Retinal pigment epithelial cell (primary cell): ENCODE measurements around the gene COX6B2.

Experiments used
- DNase-seq: peaks from one replicate; pipeline ENCODE4 v3.0.0-alpha.2; 2010; ENCODE audit warnings: low read depth
- H3K4me3 ChIP-seq: 2 replicates; pipeline ENCODE4 v1.5.1; 2011; ENCODE audit warnings: mild to moderate bottlenecking, low read length, control low read depth, moderate library complexity
- CTCF ChIP-seq: conservative IDR thresholded peaks from 2 replicates; pipeline ENCODE4 v1.5.1; 2011; ENCODE audit warnings: low read depth, low read length, control low read depth, inconsistent platforms

COX6B2 gene

DNA sequence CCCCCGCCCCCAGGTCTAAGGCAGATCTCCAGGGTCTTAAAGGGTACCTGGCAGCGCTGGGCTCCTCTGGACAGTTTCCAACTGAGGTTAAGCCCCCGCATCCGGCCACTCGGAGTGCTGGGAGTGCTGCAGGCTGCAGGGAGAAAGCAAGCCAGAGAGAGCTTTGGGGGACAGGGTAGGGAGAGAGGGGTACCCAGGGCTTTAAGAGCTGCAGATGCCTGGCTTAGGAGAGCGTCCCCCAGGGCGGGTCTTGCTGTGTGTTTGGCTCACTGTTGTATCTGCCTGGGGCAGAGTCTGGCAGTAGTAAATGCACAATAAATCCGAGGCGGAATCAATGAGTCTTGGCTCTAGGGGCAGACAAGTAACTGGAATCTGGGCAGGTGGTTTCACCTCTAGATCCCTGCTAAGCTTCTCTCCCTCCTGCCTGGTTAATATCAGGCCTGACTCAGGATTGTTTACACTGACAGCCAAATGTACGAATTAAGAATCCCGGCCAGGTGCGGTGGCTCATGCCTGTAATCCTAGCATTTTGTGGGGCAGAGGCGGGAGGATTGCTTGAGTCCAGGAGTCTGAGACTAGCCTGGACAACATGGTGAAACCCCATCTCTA is 798 bp upstream of the COX6B2 start:
- TF ChIP-seq CTCF = no peak
- DNase-seq = no peak
- H3K4me3 ChIP-seq = no peak overlapping the region

- TF ChIP-seq CTCF = no peak
- no peak for DNase-seq
- peak overlapping the region; percentile 51 for H3K4me3 ChIP-seq
Measured at GRCh38 chr19:55353803-55354697, 469 bp downstream of the COX6B2 start.

GRCh38 chr19:55353356-55353802 is 1.1 kb downstream of the COX6B2 start:
- H3K4me3 ChIP-seq = peak overlapping the region; percentile 51
- TF ChIP-seq CTCF = no peak
- DNase-seq = no peak

DNA sequence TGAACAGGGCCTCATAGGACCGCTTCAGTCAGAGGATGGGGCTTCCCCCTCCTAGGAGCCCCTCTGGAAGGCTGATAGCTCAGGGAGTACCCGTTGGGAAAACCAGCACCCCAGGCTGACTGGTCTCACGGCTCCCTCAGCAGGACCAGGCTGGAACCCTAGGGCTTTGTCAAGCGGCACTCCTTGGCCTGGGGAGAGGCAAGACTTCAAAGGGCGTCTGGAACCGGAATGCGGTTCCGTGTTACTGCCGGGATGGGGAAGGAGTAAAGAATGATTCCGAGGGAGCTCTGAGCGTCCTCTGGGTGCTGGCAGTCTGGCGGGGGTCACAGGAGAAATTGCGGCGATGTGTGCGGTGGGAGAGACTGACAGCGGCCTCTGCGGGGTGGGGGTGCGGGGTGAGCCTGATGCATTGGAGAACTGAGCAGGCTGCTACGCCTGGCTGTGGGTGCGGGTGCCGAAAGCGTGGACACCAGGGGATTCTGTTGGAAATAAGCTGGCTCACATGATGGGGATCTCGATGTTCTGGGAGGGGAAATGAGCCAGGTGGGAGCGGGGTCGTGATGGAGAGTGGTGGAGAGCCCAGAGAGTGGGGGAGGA is 1.9 kb downstream of the COX6B2 start:
- no peak for TF ChIP-seq CTCF
- no peak for DNase-seq
- H3K4me3 ChIP-seq = no peak overlapping the region

DNA sequence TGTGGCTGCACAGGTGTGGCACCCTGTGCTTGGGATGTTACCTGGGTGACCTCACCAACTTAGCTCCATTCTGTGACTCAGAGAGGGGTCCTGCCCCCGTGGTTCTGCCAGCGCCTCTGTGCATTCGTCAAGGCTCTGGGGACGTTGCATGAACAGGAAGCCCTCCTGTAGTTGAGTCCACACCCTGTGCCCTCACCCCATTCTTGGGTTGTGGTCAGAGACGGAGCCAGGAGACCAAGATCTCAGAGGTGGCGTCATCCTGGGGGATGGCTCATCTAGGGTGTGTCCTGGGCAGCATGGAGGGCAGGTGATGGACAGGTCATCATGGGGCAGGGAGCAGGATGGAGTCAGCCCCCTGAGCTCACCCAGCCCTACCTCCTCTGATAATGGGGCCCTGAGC is 2.5 kb downstream of the COX6B2 start:
- no peak overlapping the region for H3K4me3 ChIP-seq
- DNase-seq = no peak
- TF ChIP-seq CTCF = no peak

DNA sequence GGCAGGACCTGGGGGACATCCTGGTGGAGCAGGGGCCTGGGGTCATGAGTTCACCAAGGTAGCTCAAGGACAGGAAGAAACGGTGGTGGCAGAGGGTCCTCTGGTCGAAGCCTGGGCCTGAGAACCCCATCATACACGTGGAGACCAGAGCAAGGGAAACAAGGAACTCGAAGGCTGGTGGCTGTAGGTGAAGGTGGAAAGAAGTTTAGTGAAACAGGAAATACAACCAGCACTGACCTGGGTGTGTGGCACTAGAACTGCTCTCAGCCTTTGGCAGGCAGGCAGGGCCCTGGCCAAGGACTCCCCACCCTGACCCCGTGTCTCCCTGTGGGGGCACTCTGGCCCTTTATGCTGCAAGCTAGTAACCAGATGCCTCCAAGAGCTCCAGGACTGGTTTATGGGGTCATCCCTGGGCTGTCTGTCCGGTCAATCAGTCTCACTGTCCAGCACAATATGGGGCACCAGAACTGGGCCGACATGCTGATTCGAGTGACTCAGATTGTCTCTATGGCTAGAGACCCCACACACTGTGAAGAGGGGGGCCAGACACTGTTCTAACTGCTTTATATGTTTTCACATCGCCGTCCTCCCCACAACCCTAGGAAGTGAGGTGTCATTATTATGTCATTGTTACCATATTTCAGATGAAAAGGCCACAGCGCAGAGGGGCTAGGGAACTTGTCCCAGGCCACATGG is 3.8 kb downstream of the COX6B2 start:
- no peak overlapping the region for H3K4me3 ChIP-seq
- DNase-seq = no peak
- TF ChIP-seq CTCF = no peak
